Measurements from ENCODE around the gene MAP7.

DNA sequence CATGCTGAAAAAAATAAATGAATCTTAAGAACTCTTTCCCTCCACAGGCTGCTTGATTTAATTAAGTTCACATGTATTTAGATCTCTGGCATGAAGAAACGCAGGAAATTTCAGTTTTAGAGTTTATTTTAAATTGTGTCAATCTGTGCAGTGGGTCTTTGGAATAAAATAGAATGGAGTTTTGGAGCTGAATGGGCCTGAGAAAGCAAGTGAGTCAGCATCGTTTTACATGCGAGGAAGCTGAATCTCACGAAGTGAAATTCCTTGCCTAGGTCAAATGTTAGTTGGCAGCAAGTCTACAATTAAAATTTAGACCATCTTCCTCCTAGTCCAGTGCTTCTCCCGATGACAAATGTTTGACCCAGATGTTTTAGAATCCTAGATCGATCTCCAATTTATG is 22.4 kb downstream of the MAP7 start:
- TF ChIP-seq, protein P1, sequence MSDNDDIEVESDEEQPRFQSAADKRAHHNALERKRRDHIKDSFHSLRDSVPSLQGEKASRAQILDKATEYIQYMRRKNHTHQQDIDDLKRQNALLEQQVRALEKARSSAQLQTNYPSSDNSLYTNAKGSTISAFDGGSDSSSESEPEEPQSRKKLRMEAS (IDR thresholded peaks at IDR 0.05; ENCODE audit: insufficient read depth, insufficient read length) = no peak
- TF ChIP-seq CTCF (IDR thresholded peaks at IDR 0.05; ENCODE audit: extremely low read depth in 1 of 2, insufficient read depth in 1 of 2, low read depth in 1 of 2, low read length in 2 of 2) = no peak
- no peak for TF ChIP-seq POLR2A (IDR thresholded peaks at IDR 0.05; ENCODE audit: low read depth, low read length)
- TF ChIP-seq POLR2AphosphoS5 (IDR thresholded peaks at IDR 0.05; ENCODE audit: insufficient read depth, low read depth, low read length) = no peak
- no peak for TF ChIP-seq EZH2 (IDR thresholded peaks at IDR 0.05; ENCODE audit: borderline replicate concordance, low read depth, low read length, severe bottlenecking)
- TF ChIP-seq MYC (IDR thresholded peaks at IDR 0.05; ENCODE audit: low read depth, low read length) = no peak
